Heart left ventricle (tissue), 16 donors: Measurements from ENCODE around the gene GRM1. TPM values are rescaled to one million over a fixed set of nuclear protein-coding genes. Genes with fewer than 3 reads are reported as not detected.

Source experiments
- ATAC-seq, 4 donors: fragments of 200-7000 bp; cut with Tn5 transposase; one replicate each; pipeline ENCODE4 v1.9.1; 2020 to 2022; ENCODE audit warnings: moderate library complexity in 4 of 4, mild to moderate bottlenecking in 3 of 4, moderate number of reproducible peaks in 1 of 4
- DNase-seq, 5 donors: peaks; one replicate each; pipeline ENCODE4 v3.0.0-alpha.2; 2020
- H3K27ac ChIP-seq, 12 donors: fragments of 200-600 bp; sonication (generic) in 4 of 12; one replicate each; pipeline versions ENCODE4 v1.5.0 to v1.8.0; 2016 to 2022; ENCODE audit warnings: mild to moderate bottlenecking in 2 of 12
- H3K27me3 ChIP-seq, 9 donors: fragments of 200-600 bp; sonication (generic) in 2 of 9; one replicate each; pipeline versions ENCODE4 v1.5.1 to v1.8.0; 2016 to 2022; ENCODE audit warnings: mild to moderate bottlenecking in 3 of 9
- H3K36me3 ChIP-seq, 9 donors: fragments of 200-600 bp; sonication (generic) in 2 of 9; one replicate each; pipeline versions ENCODE4 v1.5.0 to v1.8.0; 2018 to 2022; ENCODE audit warnings: mild to moderate bottlenecking in 2 of 9
- H3K4me1 ChIP-seq, 12 donors: fragments of 200-600 bp; sonication (generic) in 4 of 12; one replicate each; pipeline versions ENCODE4 v1.5.0 to v1.8.0; 2016 to 2022; ENCODE audit warnings: mild to moderate bottlenecking in 3 of 12
- H3K4me3 ChIP-seq, 12 donors: fragments of 200-600 bp; sonication (generic) in 4 of 12; one replicate each; pipeline versions ENCODE4 v1.5.0 to v1.8.0; 2017 to 2022; ENCODE audit warnings: mild to moderate bottlenecking in 9 of 12, moderate library complexity in 4 of 12
- H3K9me3 ChIP-seq, 12 donors: fragments of 200-600 bp; sonication (generic) in 4 of 12; one replicate each; pipeline versions ENCODE4 v1.5.0 to v1.8.0; 2016 to 2022; ENCODE audit warnings: mild to moderate bottlenecking in 1 of 12
- POLR2A ChIP-seq, 2 donors: fragments of 450-650 bp; IDR thresholded peaks; one replicate each; pipeline ENCODE4 v1.6.1; 2017; ENCODE audit warnings: antibody characterized with exemption in 2 of 2, mild to moderate bottlenecking in 2 of 2, moderate library complexity in 2 of 2
- WGBS, 4 donors: extraction: QIAGEN DNeasy Blood & Tissue Kit in 2 of 4; methylation state at CpG; one replicate each; pipeline versions ENCODE4 v1.1.5 to v1.1.7; 2013 to 2018; 5-methylcytosine and 5-hydroxymethylcytosine counted together
- intact Hi-C, 10 donors: fragments of 100-400 bp; cut with DNase I; formaldehyde crosslinking; loops; one replicate each; pipeline versions ENCODE4 v1.11.1 to v1.14.2; 2022
- polyA plus RNA-seq, 2 donors: library from polyadenylated mRNA; stranded (reverse); fragments of 200-250 nt; gene quantifications; one replicate each; pipeline ENCODE4 v1.2.3, GENCODE V29; 2013
- total RNA-seq, 9 donors: library from RNA; depleted of rRNA in 2 of 9; stranded (reverse); fragments of >200 nt in 2 of 9; fragmentation: NEBNext Ultra II Directional in 3 of 9; extraction: Animal tissue kit (Norgen Biotek cat#: 25700) in 3 of 9; gene quantifications; one replicate each; pipeline versions ENCODE4 v1.1.0 to v1.2.4, GENCODE V29; 2016 to 2023
- TF ChIP-seq, protein P1 (sequence below), 12 donors: fragments of 200-600 bp; sonication (generic) in 4 of 12; IDR thresholded peaks; one replicate each; pipeline versions ENCODE4 v1.5.0 to v1.8.0; 2018 to 2022; ENCODE audit warnings: antibody characterized with exemption in 12 of 12, mild to moderate bottlenecking in 5 of 12
- donor health status: ischemic (EF 13 %, LVEDD 7.1; RV severe dilation, severe dysfunction).
- donor health status: healthy with polysubstance abuse.
- donor health status: DM: no; HTN: yes; CAD: no.
- donor health status: DM: no; HTN: no; CAD: no.
- donor health status: ischemic (EF 25% LVEDD 6.9; RV normal size, moderate dysfunction).
- donor health status: ischemic (EF 25% LVEDD 5.7; RV mildly dilated, moderate dysfunction).
- donor health status: healthy.
- donor health status: DM: yes; HTN: yes; CAD: no.
- donor health status: ischemic (EF 35%, LVEDD 5.7; RV mildly dilated, moderate dysfunction).
- donor health status: nonischemic (EF 11% LVEDD 7.7; RV severe dilation, severe dysfunction).
- donor health status: DM: yes; HTN: yes; CAD: no.
- donor health status: PGD.
- donor health status: ischemic (EF 29% LVEDD 5.4; RV normal size, mild dysfunction).
- donor health status: nonischemic (EF 23%, LVEDD 6.1; RV moderate dilation, normal function).

The GRM1 gene
- total and polyA plus RNA-seq, 11 donors = 0.62 to 6.9 (median 4.7) TPM

DNA sequence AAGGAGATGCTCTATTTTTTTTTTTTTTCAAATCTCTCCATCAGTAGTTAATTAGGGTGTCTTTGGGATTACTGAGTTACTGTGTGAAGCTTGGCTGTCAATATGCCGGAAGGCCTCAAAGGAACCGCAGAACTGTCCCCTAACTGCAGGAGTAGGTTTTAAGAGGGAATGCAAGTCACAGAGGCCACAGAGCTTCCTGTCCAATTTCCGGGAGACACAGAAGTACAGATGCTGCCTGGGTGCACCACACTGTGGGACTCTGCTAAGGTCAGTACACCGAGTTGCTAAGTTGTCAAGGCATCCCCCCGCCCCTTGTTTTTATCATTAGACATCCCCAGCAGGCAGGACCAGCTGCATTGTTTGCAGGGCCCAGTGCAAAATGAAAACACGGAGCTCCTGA lies 394.6 kb downstream of the GRM1 start:
- intact Hi-C loops = no loop called here
- DNase-seq (no peak), ATAC-seq (peak in 1 of 4 donors; percentile 27)
- Histone ChIP-seq H3K36me3 (no peaks in the 10 kb centered on the region), H3K4me1 (no peaks in the 10 kb centered on the region), H3K27me3 (no peaks in the 10 kb centered on the region), H3K27ac (no peak overlapping the region), H3K4me3 (no peak overlapping the region), H3K9me3 (no peaks in the 10 kb centered on the region)
- TF ChIP-seq, protein P1, sequence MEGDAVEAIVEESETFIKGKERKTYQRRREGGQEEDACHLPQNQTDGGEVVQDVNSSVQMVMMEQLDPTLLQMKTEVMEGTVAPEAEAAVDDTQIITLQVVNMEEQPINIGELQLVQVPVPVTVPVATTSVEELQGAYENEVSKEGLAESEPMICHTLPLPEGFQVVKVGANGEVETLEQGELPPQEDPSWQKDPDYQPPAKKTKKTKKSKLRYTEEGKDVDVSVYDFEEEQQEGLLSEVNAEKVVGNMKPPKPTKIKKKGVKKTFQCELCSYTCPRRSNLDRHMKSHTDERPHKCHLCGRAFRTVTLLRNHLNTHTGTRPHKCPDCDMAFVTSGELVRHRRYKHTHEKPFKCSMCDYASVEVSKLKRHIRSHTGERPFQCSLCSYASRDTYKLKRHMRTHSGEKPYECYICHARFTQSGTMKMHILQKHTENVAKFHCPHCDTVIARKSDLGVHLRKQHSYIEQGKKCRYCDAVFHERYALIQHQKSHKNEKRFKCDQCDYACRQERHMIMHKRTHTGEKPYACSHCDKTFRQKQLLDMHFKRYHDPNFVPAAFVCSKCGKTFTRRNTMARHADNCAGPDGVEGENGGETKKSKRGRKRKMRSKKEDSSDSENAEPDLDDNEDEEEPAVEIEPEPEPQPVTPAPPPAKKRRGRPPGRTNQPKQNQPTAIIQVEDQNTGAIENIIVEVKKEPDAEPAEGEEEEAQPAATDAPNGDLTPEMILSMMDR (IDR thresholded peaks at IDR 0.05) = no peak
- TF ChIP-seq POLR2A (IDR thresholded peaks at IDR 0.05) = no peak
- 65 to 72% (median 70%) methylated on average over 5 to 6 of the region's 6 CpGs for WGBS, 4 donors

DNA sequence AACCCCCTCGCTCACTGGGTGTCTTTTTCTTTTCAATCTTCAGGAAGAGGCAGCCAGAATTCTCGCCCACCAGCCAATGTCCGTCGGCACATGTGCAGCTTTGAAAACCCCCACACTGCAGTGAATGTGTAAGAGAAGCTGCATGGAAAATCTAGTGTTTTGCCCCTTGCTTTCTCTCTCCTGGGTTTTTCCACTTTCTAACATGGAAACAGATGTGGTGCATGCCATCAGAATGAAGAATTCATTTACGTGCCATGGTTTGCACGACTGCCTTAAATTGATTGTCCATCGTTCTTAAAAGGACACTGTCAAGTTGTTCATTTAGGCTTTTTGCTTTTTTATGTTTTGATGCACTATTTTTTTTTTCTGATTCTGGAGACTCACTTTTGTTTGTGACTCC lies 397.7 kb downstream of the GRM1 start:
- DNase-seq = no peak
- 80 to 88% (median 83%) methylated on average over 7 of the region's 7 CpGs for WGBS, 4 donors
- Histone ChIP-seq H3K4me1 (no peaks in the 10 kb centered on the region), H3K27me3 (no peaks in the 10 kb centered on the region), H3K4me3 (no peak overlapping the region), H3K27ac (no peak overlapping the region), H3K36me3 (no peaks in the 10 kb centered on the region), H3K9me3 (no peaks in the 10 kb centered on the region)
- intact Hi-C loops = no loop called here
- no peak for TF ChIP-seq POLR2A (IDR thresholded peaks at IDR 0.05)
- TF ChIP-seq, protein P1 (IDR thresholded peaks at IDR 0.05) = no peak
- no peak for ATAC-seq

DNA sequence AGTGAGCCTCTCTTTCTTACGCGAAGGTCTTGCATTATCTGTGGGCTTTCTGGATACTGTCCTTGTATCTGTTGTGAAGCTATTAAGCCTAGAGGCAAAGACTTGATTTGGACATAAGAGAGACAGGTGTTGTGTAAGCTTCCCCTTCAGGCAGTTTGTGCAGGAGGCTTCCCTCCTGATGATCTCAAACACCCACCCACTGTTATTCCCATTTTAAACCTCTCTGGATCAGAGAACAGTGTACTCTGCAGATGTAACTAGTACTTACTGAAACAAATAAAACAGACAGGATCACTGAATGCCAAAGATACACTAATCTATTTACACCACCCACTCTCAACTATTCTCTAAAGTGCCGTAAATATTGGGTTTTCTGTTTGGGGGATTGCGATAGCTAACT lies 401.0 kb downstream of the GRM1 start:
- intact Hi-C loops = no loop called here
- H3K27ac ChIP-seq = no peak overlapping the region
- no peaks in the 10 kb centered on the region for H3K36me3 ChIP-seq
- ATAC-seq (no peak), DNase-seq (no peak)
- H3K9me3 ChIP-seq = no peaks in the 10 kb centered on the region
- no peak overlapping the region for H3K4me3 ChIP-seq
- WGBS, 4 donors = 92 to 96% (median 95%) methylated on average over 4 of the region's 4 CpGs
- H3K4me1 ChIP-seq = peaks cover 0 to 7% (median 0%) of the 10 kb centered on the region in 12 donors
- H3K27me3 ChIP-seq = peaks cover 0 to 7% (median 0%) of the 10 kb centered on the region in 9 donors
- TF ChIP-seq, protein P1 (IDR thresholded peaks at IDR 0.05) = no peak
- no peak for TF ChIP-seq POLR2A (IDR thresholded peaks at IDR 0.05)

DNA sequence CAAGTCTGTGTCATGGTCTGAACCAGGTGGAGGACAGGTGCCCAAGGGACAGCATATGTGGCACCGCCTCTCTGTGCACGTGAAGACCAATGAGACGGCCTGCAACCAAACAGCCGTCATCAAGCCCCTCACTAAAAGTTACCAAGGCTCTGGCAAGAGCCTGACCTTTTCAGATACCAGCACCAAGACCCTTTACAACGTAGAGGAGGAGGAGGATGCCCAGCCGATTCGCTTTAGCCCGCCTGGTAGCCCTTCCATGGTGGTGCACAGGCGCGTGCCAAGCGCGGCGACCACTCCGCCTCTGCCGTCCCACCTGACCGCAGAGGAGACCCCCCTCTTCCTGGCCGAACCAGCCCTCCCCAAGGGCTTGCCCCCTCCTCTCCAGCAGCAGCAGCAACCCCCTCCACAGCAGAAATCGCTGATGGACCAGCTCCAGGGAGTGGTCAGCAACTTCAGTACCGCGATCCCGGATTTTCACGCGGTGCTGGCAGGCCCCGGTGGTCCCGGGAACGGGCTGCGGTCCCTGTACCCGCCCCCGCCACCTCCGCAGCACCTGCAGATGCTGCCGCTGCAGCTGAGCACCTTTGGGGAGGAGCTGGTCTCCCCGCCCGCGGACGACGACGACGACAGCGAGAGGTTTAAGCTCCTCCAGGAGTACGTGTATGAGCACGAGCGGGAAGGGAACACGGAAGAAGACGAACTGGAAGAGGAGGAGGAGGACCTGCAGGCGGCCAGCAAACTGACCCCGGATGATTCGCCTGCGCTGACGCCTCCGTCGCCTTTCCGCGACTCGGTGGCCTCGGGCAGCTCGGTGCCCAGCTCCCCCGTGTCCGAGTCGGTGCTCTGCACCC lies 405.2 kb downstream of the GRM1 start:
- intact Hi-C loops = no loop called here
- Histone ChIP-seq H3K36me3 (no peaks in the 10 kb centered on the region), H3K4me1 (peaks cover 0 to 7% (median 0%) of the 10 kb centered on the region in 12 donors), H3K27ac (no peak overlapping the region), H3K27me3 (peaks cover 0 to 13% (median 0%) of the 10 kb centered on the region in 9 donors), H3K4me3 (peak overlapping the region in 11 of 12 donors; percentile 7 to 53 (median 38)), H3K9me3 (no peaks in the 10 kb centered on the region)
- no peak for TF ChIP-seq POLR2A (IDR thresholded peaks at IDR 0.05)
- TF ChIP-seq, protein P1 (IDR thresholded peaks at IDR 0.05) = no peak
- 20 to 42% (median 31%) methylated on average over 45 to 59 of the region's 59 CpGs for WGBS, 4 donors
- no peak for DNase-seq
- peak in 1 of 4 donors; percentile 12 for ATAC-seq
